Measurements from ENCODE around the gene ZFYVE16. TPM values are rescaled to one million over a fixed set of nuclear protein-coding genes. Genes with fewer than 3 reads are reported as not detected.

The ZFYVE16 gene
- total and polyA plus RNA-seq, 10 of the 15 experiments (the other 5 are each of a cell fraction or from before 2014, with no cell fraction given) = 2.9 to 11.2 (median 7.8) TPM

DNA sequence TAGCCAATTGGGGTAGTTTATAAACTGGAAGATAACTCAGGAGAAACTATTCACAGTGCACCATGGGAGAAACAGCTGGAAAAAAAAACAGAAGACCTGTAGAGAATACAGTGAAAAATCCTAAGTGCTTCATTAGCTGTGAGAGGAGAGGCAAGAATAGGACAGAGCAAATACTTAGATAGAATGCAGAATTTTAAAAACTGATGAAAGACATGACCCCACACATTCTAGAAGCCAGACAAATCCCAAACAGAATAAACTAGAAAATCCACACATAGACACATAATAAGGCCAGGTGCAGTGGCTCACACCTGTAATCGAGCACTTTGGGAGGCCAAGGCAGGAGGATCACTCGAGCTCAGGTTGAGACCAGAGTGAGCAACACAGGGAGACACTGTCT is 72.5 kb downstream of the ZFYVE16 start (continued):
- TF ChIP-seq TARDBP (IDR thresholded peaks at IDR 0.05; ENCODE audit: borderline replicate concordance) (no peak), SMARCA5 (IDR thresholded peaks at IDR 0.05) (no peak)
- TF ChIP-seq, protein P1, sequence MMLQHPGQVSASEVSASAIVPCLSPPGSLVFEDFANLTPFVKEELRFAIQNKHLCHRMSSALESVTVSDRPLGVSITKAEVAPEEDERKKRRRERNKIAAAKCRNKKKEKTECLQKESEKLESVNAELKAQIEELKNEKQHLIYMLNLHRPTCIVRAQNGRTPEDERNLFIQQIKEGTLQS (IDR thresholded peaks at IDR 0.05; ENCODE audit: borderline replicate concordance, extremely low read depth, low read depth, low read length) = no peak
- TF ChIP-seq, protein P2, sequence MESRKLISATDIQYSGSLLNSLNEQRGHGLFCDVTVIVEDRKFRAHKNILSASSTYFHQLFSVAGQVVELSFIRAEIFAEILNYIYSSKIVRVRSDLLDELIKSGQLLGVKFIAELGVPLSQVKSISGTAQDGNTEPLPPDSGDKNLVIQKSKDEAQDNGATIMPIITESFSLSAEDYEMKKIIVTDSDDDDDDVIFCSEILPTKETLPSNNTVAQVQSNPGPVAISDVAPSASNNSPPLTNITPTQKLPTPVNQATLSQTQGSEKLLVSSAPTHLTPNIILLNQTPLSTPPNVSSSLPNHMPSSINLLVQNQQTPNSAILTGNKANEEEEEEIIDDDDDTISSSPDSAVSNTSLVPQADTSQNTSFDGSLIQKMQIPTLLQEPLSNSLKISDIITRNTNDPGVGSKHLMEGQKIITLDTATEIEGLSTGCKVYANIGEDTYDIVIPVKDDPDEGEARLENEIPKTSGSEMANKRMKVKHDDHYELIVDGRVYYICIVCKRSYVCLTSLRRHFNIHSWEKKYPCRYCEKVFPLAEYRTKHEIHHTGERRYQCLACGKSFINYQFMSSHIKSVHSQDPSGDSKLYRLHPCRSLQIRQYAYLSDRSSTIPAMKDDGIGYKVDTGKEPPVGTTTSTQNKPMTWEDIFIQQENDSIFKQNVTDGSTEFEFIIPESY (IDR thresholded peaks at IDR 0.05) = no peak

DNA sequence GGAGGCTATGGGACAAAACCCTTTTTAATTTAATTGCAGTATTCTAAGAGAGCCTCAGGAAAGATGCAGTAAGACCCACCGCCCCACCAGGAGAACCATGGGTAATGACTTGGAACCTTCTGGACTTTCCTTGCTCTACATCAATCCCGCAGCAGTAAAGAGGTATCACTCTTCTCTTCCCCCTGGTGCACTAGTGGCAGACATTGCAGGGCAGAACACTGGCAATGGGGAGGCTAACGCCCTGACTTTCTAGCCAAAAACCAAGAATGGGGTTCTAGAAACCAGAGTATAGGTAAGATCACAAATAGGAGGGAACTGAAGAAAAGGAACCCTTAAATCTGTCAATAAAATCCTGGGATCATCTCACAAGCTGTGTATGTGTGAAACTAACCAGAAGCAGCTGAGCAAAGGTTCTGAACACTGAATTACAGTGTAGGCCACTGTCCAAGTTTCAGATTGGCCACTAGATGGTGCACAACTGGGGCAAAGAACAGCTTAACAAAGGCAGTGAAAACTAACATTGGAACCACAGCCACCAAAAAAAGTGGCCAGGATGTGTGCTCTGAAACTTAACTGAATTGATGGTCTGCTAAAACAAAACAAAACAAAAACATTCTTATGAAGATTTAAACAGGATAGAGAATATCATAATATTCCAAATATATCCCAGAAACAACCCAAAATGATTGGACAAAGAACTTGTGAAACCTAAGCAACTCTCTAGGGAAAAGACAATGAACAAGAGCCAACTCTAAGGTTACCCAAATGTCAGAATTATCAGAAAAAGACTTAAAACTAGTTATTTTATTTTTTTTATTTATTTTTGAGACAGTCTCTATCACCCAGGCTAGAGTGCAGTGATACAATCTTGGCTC is 73.4 kb downstream of the ZFYVE16 start:
- WGBS (ENCODE audit: insufficient coverage, insufficient replicate concordance, low lambda C conversion rate, missing lambda C conversion rate) = 78% methylated on average over 3 of the region's 3 CpGs
- in situ Hi-C loops (cut with MboI) = loop anchor here (5.0 kb wide), 1 partner anchor 191 kb away; no protein-coding TSS in a partner anchor
- no peak overlapping the region for H3K9ac ChIP-seq (ENCODE audit: control insufficient read depth, insufficient read depth, low read length)
- no peaks in the 10 kb centered on the region for H3K79me2 ChIP-seq (ENCODE audit: control insufficient read depth, insufficient read depth, low read length)
- SMC1A ChIA-PET (ENCODE audit: uncharacterized antibody, unreplicated experiment) = interaction anchor here (0.8 to 4.0 kb wide), 12 partner anchors 14 to 712 kb away, joined by 3 to 23 read pairs (median 4); no protein-coding TSS in a partner anchor
- CTCF ChIA-PET = interaction anchor here (0.7 to 5.5 kb wide), 17 partner anchors 11 to 713 kb away, joined by 3 to 116 read pairs (median 4); no protein-coding TSS in a partner anchor
- peak; percentile 78 for FAIRE-seq
- H2AFZ ChIP-seq (ENCODE audit: control insufficient read depth, low read depth, low read length) = no peak overlapping the region
- H3K4me2 ChIP-seq (ENCODE audit: control insufficient read depth, insufficient read depth) = no peak overlapping the region
- no peaks in the 10 kb centered on the region for H3K4me1 ChIP-seq (ENCODE audit: control insufficient read depth, insufficient read depth, low read length)
- DNase-seq (ENCODE audit: low read depth, low spot score) = peak; percentile 27
- no peaks in the 10 kb centered on the region; the same call in 2 of the 3 replicates for H3K9me3 ChIP-seq (replicated peaks; ENCODE audit: control insufficient read depth, insufficient read depth, low read length)
- peak; percentile 100 for ATAC-seq
- RAD21 ChIA-PET (ENCODE audit: unreplicated experiment) = interaction anchor here (1.1 to 3.0 kb wide), 6 partner anchors 175 to 820 kb away, joined by 4 to 15 read pairs (median 6); partner anchors contain the start of gene ZCCHC9
- H3K27ac ChIP-seq (ENCODE audit: control insufficient read depth, insufficient read depth) = no peak overlapping the region
- H4K20me1 ChIP-seq (ENCODE audit: control insufficient read depth, insufficient read depth) = no peaks in the 10 kb centered on the region
- no peak overlapping the region for H3K4me3 ChIP-seq
- intact Hi-C loops (cut with micrococcal nuclease; ENCODE audit: unreplicated experiment) = loop anchor here (1.0 to 10.0 kb wide), 4 partner anchors 176 to 716 kb away; no protein-coding TSS in a partner anchor
- POLR2A ChIA-PET = interaction anchor here (1.5 kb wide), 1 partner anchor 74 kb away, joined by 4 read pairs; no protein-coding TSS in a partner anchor
- no TSS peak for BruUV-seq (replicated peaks)
- no peaks in the 10 kb centered on the region; a peak in 1 of 4 replicates for H3K36me3 ChIP-seq (ENCODE audit: control insufficient read depth in 2 of 2, insufficient read depth in 2 of 2, low read length in 1 of 2)
- no peaks in the 10 kb centered on the region for H3K27me3 ChIP-seq (replicated peaks in 1 of 2; ENCODE audit: control insufficient read depth in 2 of 2, insufficient read depth in 2 of 2, low read length in 1 of 2)
- TF ChIP-seq MEF2B (IDR thresholded peaks at IDR 0.05; ENCODE audit: partially characterized antibody, poor library complexity, severe bottlenecking) = peak; percentile 10
- TF ChIP-seq RUNX3 (IDR thresholded peaks at IDR 0.05; ENCODE audit: low read length) = peak; percentile 36; the same call in 1 of the 2 replicates
- no peak for TF ChIP-seq POLR2AphosphoS5 (IDR thresholded peaks at IDR 0.05; ENCODE audit: low read length)
- peak; percentile 61 for TF ChIP-seq RAD21 (IDR thresholded peaks at IDR 0.05; ENCODE audit: insufficient read depth, low read depth, low read length)
- TF ChIP-seq, protein P3, sequence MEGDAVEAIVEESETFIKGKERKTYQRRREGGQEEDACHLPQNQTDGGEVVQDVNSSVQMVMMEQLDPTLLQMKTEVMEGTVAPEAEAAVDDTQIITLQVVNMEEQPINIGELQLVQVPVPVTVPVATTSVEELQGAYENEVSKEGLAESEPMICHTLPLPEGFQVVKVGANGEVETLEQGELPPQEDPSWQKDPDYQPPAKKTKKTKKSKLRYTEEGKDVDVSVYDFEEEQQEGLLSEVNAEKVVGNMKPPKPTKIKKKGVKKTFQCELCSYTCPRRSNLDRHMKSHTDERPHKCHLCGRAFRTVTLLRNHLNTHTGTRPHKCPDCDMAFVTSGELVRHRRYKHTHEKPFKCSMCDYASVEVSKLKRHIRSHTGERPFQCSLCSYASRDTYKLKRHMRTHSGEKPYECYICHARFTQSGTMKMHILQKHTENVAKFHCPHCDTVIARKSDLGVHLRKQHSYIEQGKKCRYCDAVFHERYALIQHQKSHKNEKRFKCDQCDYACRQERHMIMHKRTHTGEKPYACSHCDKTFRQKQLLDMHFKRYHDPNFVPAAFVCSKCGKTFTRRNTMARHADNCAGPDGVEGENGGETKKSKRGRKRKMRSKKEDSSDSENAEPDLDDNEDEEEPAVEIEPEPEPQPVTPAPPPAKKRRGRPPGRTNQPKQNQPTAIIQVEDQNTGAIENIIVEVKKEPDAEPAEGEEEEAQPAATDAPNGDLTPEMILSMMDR (IDR thresholded peaks at IDR 0.05 in 2 of 3, conservative IDR thresholded peaks at IDR 0.05 in 1 of 3; ENCODE audit: control insufficient read depth in 2 of 3, extremely low read depth in 1 of 3, insufficient read depth in 1 of 3, low read depth in 3 of 3, low read length in 3 of 3) = peak; percentile 69 to 86 (median 85)
- TF ChIP-seq RB1 (IDR thresholded peaks at IDR 0.05; ENCODE audit: borderline replicate concordance) = 0 out of 2 replicates have a peak, but pooled peaks have one; percentile 41
- peak; percentile 71 for TF ChIP-seq SMC3 (IDR thresholded peaks at IDR 0.05; ENCODE audit: borderline replicate concordance, low read length)
